GM18907 (cell line): ENCODE results near the gene GLCE.
"Not testable (repeated sequence)": the region's sequence is repeated elsewhere in the genome, so short reads cannot be mapped to it uniquely, and the experiment has no call there.

ENCODE experiments used
- ATAC-seq: cut with Tn5 transposase; IDR thresholded peaks from one replicate; pipeline ENCODE4 v1.9.1; 2021; ENCODE audit warnings: mild to moderate bottlenecking, moderate library complexity; ENCODE audit not compliant: unreplicated experiment

The GLCE gene

GRCh38 chr15:69134791-69135190 is 25.6 kb upstream of the GLCE start:
- ATAC-seq, result no peak

GRCh38 chr15:69135499-69135898 is 24.9 kb upstream of the GLCE start:
- no peak for ATAC-seq

GRCh38 chr15:69138963-69139362 is 21.5 kb upstream of the GLCE start:
- no peak for ATAC-seq

GRCh38 chr15:69140306-69140705 is 20.1 kb upstream of the GLCE start:
- ATAC-seq, result no peak

- no peak for ATAC-seq
These were observed 19.1 kb upstream of the GLCE start for GRCh38 chr15:69141286-69141701.

- no peak for ATAC-seq
These were observed 18.6 kb upstream of the GLCE start for GRCh38 chr15:69141833-69142232.

- ATAC-seq, result no peak
These were observed 16.5 kb upstream of the GLCE start for GRCh38 chr15:69143756-69144436.

GRCh38 chr15:69144530-69144929 is 15.9 kb upstream of the GLCE start:
- no peak for ATAC-seq

GRCh38 chr15:69145149-69145693 is 15.2 kb upstream of the GLCE start:
- no peak for ATAC-seq

GRCh38 chr15:69145694-69146492 is 14.5 kb upstream of the GLCE start:
- ATAC-seq, result no peak

GRCh38 chr15:69146724-69147435 is 13.6 kb upstream of the GLCE start:
- ATAC-seq, result no peak

- ATAC-seq, result no peak
These were observed 12.0 kb upstream of the GLCE start for GRCh38 chr15:69148465-69148864.

- no peak for ATAC-seq
These were observed 11.3 kb upstream of the GLCE start for GRCh38 chr15:69149163-69149562.

GRCh38 chr15:69149803-69150202 is 10.6 kb upstream of the GLCE start:
- ATAC-seq, result no peak

GRCh38 chr15:69150336-69150735 is 10.1 kb upstream of the GLCE start:
- no peak for ATAC-seq

- no peak for ATAC-seq
These were observed 9.6 kb upstream of the GLCE start for GRCh38 chr15:69150841-69151240.

GRCh38 chr15:69153046-69153445 is 7.4 kb upstream of the GLCE start:
- no peak for ATAC-seq

- not testable (repeated sequence) for ATAC-seq
These were observed 6.8 kb upstream of the GLCE start for GRCh38 chr15:69153587-69153986.

GRCh38 chr15:69154078-69154477 is 6.4 kb upstream of the GLCE start:
- no peak for ATAC-seq

- ATAC-seq, result no peak
These were observed 5.8 kb upstream of the GLCE start for GRCh38 chr15:69154684-69155083.

- ATAC-seq, result no peak
These were observed 3.6 kb upstream of the GLCE start for GRCh38 chr15:69156736-69157381.
